ENCODE results near the gene NMUR2.

Gene NMUR2

GRCh38 chr5:152369298-152369697 lies 35.8 kb downstream of the NMUR2 start:
- DNase-seq: no peak

- no peak for DNase-seq
Observed at GRCh38 chr5:152367554-152367953, 37.5 kb downstream of the NMUR2 start.

- no peak for DNase-seq
Observed at GRCh38 chr5:152366716-152367115, 38.4 kb downstream of the NMUR2 start.

GRCh38 chr5:152364899-152365298 lies 40.2 kb downstream of the NMUR2 start:
- DNase-seq: no peak

GRCh38 chr5:152364172-152364571 lies 40.9 kb downstream of the NMUR2 start:
- no peak for DNase-seq

- DNase-seq: no peak
Observed at GRCh38 chr5:152358861-152359568, 46.1 kb downstream of the NMUR2 start.

GRCh38 chr5:152356506-152356905 lies 48.6 kb downstream of the NMUR2 start:
- DNase-seq: no peak

- DNase-seq: no peak
Observed at GRCh38 chr5:152355061-152355460, 50.0 kb downstream of the NMUR2 start.

- no peak for DNase-seq
Observed at GRCh38 chr5:152353001-152353400, 52.1 kb downstream of the NMUR2 start.

- DNase-seq: peak in 37 of 56 donors; percentile 1 to 67 (median 14)
Observed at GRCh38 chr5:152349683-152350526, 55.2 kb downstream of the NMUR2 start.

Data from nucleus accumbens (tissue), 56 donors.